Measurements from ENCODE around the gene STRN. TPM values are rescaled to one million over a fixed set of nuclear protein-coding genes. Genes with fewer than 3 reads are reported as not detected.
A peak's percentile ranks its signal among the peaks of the same experiment; 100 is the strongest.

STRN gene
- total RNA-seq, 1 donor from 2014 or later: 19.2 TPM

DNA sequence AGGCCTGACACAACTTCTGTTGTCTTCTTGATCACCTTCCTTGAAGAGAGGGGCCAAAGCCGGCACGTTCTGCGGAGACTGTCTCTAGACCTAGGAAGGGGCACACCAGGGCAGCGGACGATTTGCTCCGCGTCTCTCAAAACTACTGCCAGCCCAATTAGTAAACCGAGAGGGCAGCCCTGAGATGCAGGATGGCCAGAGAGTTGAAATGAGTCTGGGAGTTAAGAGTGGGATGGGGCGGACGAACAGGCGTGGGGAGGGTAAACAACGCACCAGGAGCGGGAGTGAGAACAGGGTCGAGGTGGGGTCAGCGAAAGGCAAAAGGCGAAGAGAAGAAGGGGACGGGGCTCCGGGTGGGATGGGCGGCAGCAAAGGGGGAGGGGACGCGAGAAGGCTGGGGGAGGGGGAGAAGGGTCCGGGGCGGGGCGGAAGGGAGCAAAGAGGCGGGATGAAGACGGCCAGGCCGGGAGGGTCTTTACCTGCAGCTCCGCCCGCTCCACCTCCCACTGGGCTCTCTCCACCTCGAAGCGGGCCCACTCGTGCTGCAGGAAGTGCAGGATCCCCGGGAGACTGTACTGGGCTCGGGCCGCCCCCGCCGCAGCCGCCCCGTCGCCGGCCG lies 476 bp downstream of the STRN start:
- H3K27me3 ChIP-seq (ENCODE audit: control insufficient read depth, insufficient read depth, low read length): no peaks in the 10 kb centered on the region
- DNase-seq (ENCODE audit: low read depth): peak; percentile 13
- no peak for FAIRE-seq
- no peaks in the 10 kb centered on the region for H3K36me3 ChIP-seq (ENCODE audit: control insufficient read depth, insufficient read depth, low read length)
- TF ChIP-seq, protein P1, sequence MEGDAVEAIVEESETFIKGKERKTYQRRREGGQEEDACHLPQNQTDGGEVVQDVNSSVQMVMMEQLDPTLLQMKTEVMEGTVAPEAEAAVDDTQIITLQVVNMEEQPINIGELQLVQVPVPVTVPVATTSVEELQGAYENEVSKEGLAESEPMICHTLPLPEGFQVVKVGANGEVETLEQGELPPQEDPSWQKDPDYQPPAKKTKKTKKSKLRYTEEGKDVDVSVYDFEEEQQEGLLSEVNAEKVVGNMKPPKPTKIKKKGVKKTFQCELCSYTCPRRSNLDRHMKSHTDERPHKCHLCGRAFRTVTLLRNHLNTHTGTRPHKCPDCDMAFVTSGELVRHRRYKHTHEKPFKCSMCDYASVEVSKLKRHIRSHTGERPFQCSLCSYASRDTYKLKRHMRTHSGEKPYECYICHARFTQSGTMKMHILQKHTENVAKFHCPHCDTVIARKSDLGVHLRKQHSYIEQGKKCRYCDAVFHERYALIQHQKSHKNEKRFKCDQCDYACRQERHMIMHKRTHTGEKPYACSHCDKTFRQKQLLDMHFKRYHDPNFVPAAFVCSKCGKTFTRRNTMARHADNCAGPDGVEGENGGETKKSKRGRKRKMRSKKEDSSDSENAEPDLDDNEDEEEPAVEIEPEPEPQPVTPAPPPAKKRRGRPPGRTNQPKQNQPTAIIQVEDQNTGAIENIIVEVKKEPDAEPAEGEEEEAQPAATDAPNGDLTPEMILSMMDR (IDR thresholded peaks at IDR 0.05; ENCODE audit: insufficient read depth, low read length, severe bottlenecking): no peak
- peak overlapping the region; percentile 87 for H3K4me3 ChIP-seq (ENCODE audit: low read depth, low read length)

DNA sequence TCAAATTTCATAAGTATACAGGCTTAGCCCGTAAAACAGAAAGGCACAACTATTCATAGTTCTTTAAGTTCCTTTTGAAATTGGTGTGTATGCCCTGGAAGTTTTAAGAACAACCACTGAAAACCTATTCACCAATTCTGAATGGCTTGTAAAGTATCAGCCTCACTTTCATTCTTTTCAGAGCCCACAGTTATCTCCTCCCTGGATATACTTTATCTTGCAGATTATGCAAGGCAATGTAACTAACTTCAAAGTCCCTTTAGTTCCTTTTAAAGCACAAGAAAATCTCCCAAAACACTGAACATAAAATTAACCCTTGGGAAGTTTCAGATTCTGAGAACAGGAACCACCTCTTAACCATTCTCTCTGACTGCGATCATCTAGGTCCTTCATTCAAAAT lies 1.1 kb downstream of the STRN start:
- DNase-seq (ENCODE audit: low read depth): no peak
- no peak for FAIRE-seq
- Histone ChIP-seq H3K4me3 (ENCODE audit: low read depth, low read length) (peak overlapping the region; percentile 87), H3K36me3 (ENCODE audit: control insufficient read depth, insufficient read depth, low read length) (no peaks in the 10 kb centered on the region), H3K27me3 (ENCODE audit: control insufficient read depth, insufficient read depth, low read length) (no peaks in the 10 kb centered on the region)
- TF ChIP-seq, protein P1 (IDR thresholded peaks at IDR 0.05; ENCODE audit: insufficient read depth, low read length, severe bottlenecking): no peak

- TF ChIP-seq, protein P1 (IDR thresholded peaks at IDR 0.05; ENCODE audit: insufficient read depth, low read length, severe bottlenecking): no peak
- no peaks in the 10 kb centered on the region for H3K36me3 ChIP-seq (ENCODE audit: control insufficient read depth, insufficient read depth, low read length)
- peak overlapping the region; percentile 87 for H3K4me3 ChIP-seq (ENCODE audit: low read depth, low read length)
- FAIRE-seq (no peak), DNase-seq (ENCODE audit: low read depth) (peak; percentile 36)
- H3K27me3 ChIP-seq (ENCODE audit: control insufficient read depth, insufficient read depth, low read length): no peaks in the 10 kb centered on the region
Observed at GRCh38 chr2:36964496-36965058, 1.8 kb downstream of the STRN start.

DNA sequence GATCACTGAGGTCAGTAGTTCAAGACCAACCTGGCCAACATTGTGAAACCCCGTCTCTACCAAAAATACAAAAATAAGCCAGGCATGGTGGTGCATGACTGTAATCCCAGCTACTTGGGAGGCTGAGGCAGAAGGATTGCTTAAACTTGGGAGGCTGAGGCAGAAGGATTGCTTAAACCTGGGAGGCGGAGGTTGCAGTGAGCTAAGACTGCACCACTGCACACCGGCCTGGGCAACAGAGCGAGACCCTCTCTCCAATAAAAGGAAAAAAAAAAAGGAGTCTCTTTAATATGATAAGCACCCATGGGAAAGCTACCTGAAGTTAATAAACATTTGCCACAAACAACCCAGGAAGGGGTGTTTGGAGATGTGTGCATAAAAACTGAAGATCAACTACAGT lies 2.6 kb downstream of the STRN start:
- DNase-seq (ENCODE audit: low read depth): no peak
- Histone ChIP-seq H3K27me3 (ENCODE audit: control insufficient read depth, insufficient read depth, low read length) (no peaks in the 10 kb centered on the region), H3K36me3 (ENCODE audit: control insufficient read depth, insufficient read depth, low read length) (no peaks in the 10 kb centered on the region), H3K4me3 (ENCODE audit: low read depth, low read length) (no peak overlapping the region)
- FAIRE-seq: no peak
- TF ChIP-seq, protein P1 (IDR thresholded peaks at IDR 0.05; ENCODE audit: insufficient read depth, low read length, severe bottlenecking): no peak

- TF ChIP-seq, protein P1 (IDR thresholded peaks at IDR 0.05; ENCODE audit: insufficient read depth, low read length, severe bottlenecking): no peak
- Histone ChIP-seq H3K27me3 (ENCODE audit: control insufficient read depth, insufficient read depth, low read length) (no peaks in the 10 kb centered on the region), H3K36me3 (ENCODE audit: control insufficient read depth, insufficient read depth, low read length) (no peaks in the 10 kb centered on the region), H3K4me3 (ENCODE audit: low read depth, low read length) (no peak overlapping the region)
- DNase-seq (ENCODE audit: low read depth): peak; percentile 80
- FAIRE-seq: no peak
Observed at GRCh38 chr2:36963106-36963505, 3.2 kb downstream of the STRN start.

DNA sequence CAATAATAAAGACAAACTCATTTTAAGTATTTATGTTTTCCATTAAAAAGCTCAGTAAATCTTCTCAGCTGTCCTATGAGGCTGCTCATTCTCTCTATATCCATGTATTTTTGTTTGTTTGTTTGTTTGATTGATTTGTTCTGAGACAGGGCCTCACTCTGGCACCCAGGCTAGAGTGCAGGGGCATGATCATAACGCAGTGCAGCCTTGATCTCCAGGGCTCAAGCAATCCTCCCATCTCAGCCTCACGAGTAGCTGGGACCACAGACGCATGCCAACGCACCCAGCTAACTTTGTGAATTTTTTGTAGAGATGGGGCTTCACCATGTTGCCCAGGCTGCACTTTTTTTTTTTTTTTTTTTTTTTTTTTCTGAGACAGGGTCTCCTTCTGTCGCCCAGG lies 5.6 kb downstream of the STRN start:
- H3K27me3 ChIP-seq (ENCODE audit: control insufficient read depth, insufficient read depth, low read length): no peaks in the 10 kb centered on the region
- FAIRE-seq: no peak
- DNase-seq (ENCODE audit: low read depth): no peak
- no peaks in the 10 kb centered on the region for H3K36me3 ChIP-seq (ENCODE audit: control insufficient read depth, insufficient read depth, low read length)
- no peak overlapping the region for H3K4me3 ChIP-seq (ENCODE audit: low read depth, low read length)
- TF ChIP-seq, protein P1 (IDR thresholded peaks at IDR 0.05; ENCODE audit: insufficient read depth, low read length, severe bottlenecking): no peak
